Naive thymus-derived CD4-positive, alpha-beta T cell (primary cell): Measurements from ENCODE around the gene NXPE1. TPM values are rescaled to one million over a fixed set of nuclear protein-coding genes. Genes with fewer than 3 reads are reported as not detected.

Experiments used
- ATAC-seq: fragments of 150-1000 bp; cut with Tn5 transposase; 2 replicates; pipeline ENCODE4 v1.10.0; 2021; ENCODE audit warnings: mild to moderate bottlenecking, moderate library complexity
- CTCF ChIA-PET: fragments of 350-600 bp; sonication (Branson Sonifier 250); formaldehyde crosslinking; loops from one replicate; lab custom pipeline; 2021; ENCODE audit warnings: antibody characterized with exemption; lab: Charles Lee
- POLR2A ChIA-PET: fragments of 350-600 bp; sonication (Branson Sonifier 250); formaldehyde crosslinking; loops from one replicate; lab custom pipeline; 2021; ENCODE audit warnings: antibody characterized with exemption, inconsistent platforms; lab: Charles Lee
- DNase-seq, 9 donors: peaks; one replicate each; pipeline versions ENCODE4 v3.0.0 to v3.0.0-alpha.2; 2020 to 2022; ENCODE audit warnings: mixed read lengths in 1 of 9
- H3K27ac ChIP-seq: one replicate; pipeline ENCODE4 v1.7.0; 2013; ENCODE audit warnings: mild to moderate bottlenecking, low read depth, low read length, moderate library complexity
- H3K27me3 ChIP-seq, 2 donors: one replicate each; pipeline ENCODE4 v1.7.0; 2013; ENCODE audit warnings: low read length in 2 of 2, mild to moderate bottlenecking in 2 of 2, moderate library complexity in 2 of 2; ENCODE audit not compliant: control insufficient read depth in 2 of 2, insufficient read depth in 2 of 2
- H3K36me3 ChIP-seq, 3 experiments: 1 replicate in 2 of 3; 2 replicates in 1 of 3; pipeline ENCODE4 v1.7.0; 2013; ENCODE audit warnings: low read length in 3 of 3, mild to moderate bottlenecking in 3 of 3, moderate library complexity in 1 of 3; ENCODE audit not compliant: insufficient read depth in 3 of 3, control insufficient read depth in 2 of 3
- H3K4me1 ChIP-seq, 2 donors: one replicate each; pipeline ENCODE4 v1.7.0; 2013; ENCODE audit warnings: low read length in 2 of 2, mild to moderate bottlenecking in 2 of 2, moderate library complexity in 1 of 2; ENCODE audit not compliant: control insufficient read depth in 2 of 2, insufficient read depth in 2 of 2
- H3K4me3 ChIP-seq: 2 replicates; pipeline ENCODE4 v1.7.0; 2013; ENCODE audit warnings: mild to moderate bottlenecking, low read length
- H3K9me3 ChIP-seq, 3 experiments: 1 replicate in 2 of 3; 2 replicates in 1 of 3; pipeline ENCODE4 v1.7.0; 2013; ENCODE audit warnings: low read length in 3 of 3; ENCODE audit not compliant: control insufficient read depth in 2 of 3
- H3K27ac Mint-ChIP-seq, 9 donors: one replicate each; pipeline ENCODE4 v1.8.0; 2020 to 2022; ENCODE audit warnings: mixed read lengths in 9 of 9, mild to moderate bottlenecking in 8 of 9, moderate library complexity in 5 of 9, inconsistent platforms in 2 of 9
- H3K27me3 Mint-ChIP-seq, 5 donors: one replicate each; pipeline ENCODE4 v1.8.0; 2021 to 2022; ENCODE audit warnings: mixed read lengths in 5 of 5, mild to moderate bottlenecking in 1 of 5
- H3K36me3 Mint-ChIP-seq, 5 donors: one replicate each; pipeline ENCODE4 v1.8.0; 2020 to 2022; ENCODE audit warnings: mixed read lengths in 5 of 5, mild to moderate bottlenecking in 3 of 5, inconsistent platforms in 1 of 5
- H3K4me1 Mint-ChIP-seq, 7 donors: one replicate each; pipeline ENCODE4 v1.8.0; 2020 to 2022; ENCODE audit warnings: mixed read lengths in 7 of 7, mild to moderate bottlenecking in 3 of 7, inconsistent platforms in 1 of 7
- H3K4me3 Mint-ChIP-seq, 10 donors: one replicate each; pipeline ENCODE4 v1.8.0; 2020 to 2022; ENCODE audit warnings: mild to moderate bottlenecking in 10 of 10, mixed read lengths in 10 of 10, moderate library complexity in 6 of 10, inconsistent platforms in 2 of 10
- H3K9me3 Mint-ChIP-seq, 11 donors: one replicate each; pipeline ENCODE4 v1.8.0; 2020 to 2022; ENCODE audit warnings: mixed read lengths in 11 of 11, mild to moderate bottlenecking in 4 of 11, inconsistent platforms in 1 of 11, moderate library complexity in 1 of 11
- intact Hi-C, 2 donors: fragments of 100-400 bp; cut with micrococcal nuclease; formaldehyde crosslinking; loops; one replicate each; pipeline ENCODE4 v1.15.1; 2023
- polyA plus RNA-seq, 2 donors: library from polyadenylated mRNA; unstranded; fragments of 300-500 nt; fragmentation: Illumina TruSeq; gene quantifications; one replicate each; pipeline ENCODE4 v1.2.3, GENCODE V29; 2021
- total RNA-seq, 6 experiments: library from RNA in 5 of 6; stranded (reverse) in 5 of 6; gene quantifications; 1 replicate in 5 of 6; 2 replicates in 1 of 6; pipeline ENCODE4 v1.2.3 and lab custom pipeline; 2021 to 2026

Gene NXPE1
- total and polyA plus RNA-seq, 7 experiments from 2014 or later: not detected

DNA sequence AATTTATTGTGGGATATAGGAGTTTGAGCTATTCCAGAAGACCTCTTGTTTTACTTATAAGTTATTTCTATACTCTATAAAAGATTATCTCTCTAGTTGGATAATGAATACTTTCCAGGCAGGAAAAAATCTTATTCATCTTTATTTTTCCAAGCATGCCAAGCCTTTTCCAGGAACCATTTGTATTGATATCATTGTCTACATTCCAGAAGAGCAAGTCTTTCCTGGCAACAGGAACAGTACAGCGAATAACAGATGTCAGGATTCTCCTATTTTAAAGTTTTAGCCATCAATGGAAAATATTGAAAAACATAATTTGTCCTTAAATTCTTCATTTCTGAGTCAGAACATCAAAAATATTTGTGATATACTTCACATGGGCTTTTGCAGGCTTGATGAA is 5.2 kb upstream of the NXPE1 start:
- ATAC-seq: no peak
- Histone ChIP-seq H3K27me3 (no peaks in the 10 kb centered on the region), H3K27ac (no peak overlapping the region), H3K4me3 (no peak overlapping the region), H3K9me3 (no peaks in the 10 kb centered on the region), H3K4me1 (no peaks in the 10 kb centered on the region), H3K36me3 (no peaks in the 10 kb centered on the region)
- peaks cover 0 to 4% (median 0%) of the 10 kb centered on the region in 11 donors for H3K9me3 Mint-ChIP-seq
- H3K27ac Mint-ChIP-seq: no peak overlapping the region
- H3K4me1 Mint-ChIP-seq: no peaks in the 10 kb centered on the region
- peaks cover 0 to 4% (median 0%) of the 10 kb centered on the region in 5 donors for H3K36me3 Mint-ChIP-seq
- peaks cover 0 to 19% (median 5%) of the 10 kb centered on the region in 5 donors for H3K27me3 Mint-ChIP-seq
- ChIA-PET POLR2A (no interaction called here), CTCF (no interaction called here)
- no peak for DNase-seq
- intact Hi-C loops: no loop called here
- no peak overlapping the region for H3K4me3 Mint-ChIP-seq

DNA sequence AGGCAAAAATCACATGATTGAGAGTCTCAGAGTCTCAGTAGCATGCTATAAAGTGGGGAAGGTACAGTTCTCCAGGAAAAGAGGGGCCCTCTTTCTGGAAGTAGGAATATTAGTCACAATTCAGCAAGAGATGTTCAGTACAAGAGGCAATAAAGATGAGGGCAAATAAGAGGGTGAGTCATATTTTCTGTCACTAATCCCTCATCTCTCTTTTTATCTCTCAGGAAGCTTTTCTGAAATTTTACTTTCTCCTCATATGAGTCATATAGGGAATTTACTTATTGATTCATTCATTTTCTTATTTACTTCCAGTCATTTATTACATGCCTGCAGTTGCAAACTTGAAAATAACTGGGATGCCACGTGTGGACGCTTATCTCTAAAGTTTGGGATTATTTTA is 3.4 kb upstream of the NXPE1 start:
- ChIA-PET CTCF (no interaction called here), POLR2A (no interaction called here)
- Mint-ChIP-seq H3K4me1 (no peaks in the 10 kb centered on the region), H3K27ac (no peak overlapping the region), H3K4me3 (no peak overlapping the region), H3K9me3 (peaks cover 0 to 4% (median 0%) of the 10 kb centered on the region in 11 donors), H3K36me3 (peaks cover 0 to 4% (median 0%) of the 10 kb centered on the region in 5 donors), H3K27me3 (peaks cover 0 to 19% (median 2%) of the 10 kb centered on the region in 5 donors)
- H3K4me1 ChIP-seq: no peaks in the 10 kb centered on the region
- intact Hi-C loops: no loop called here
- no peaks in the 10 kb centered on the region for H3K9me3 ChIP-seq
- H3K27me3 ChIP-seq: no peaks in the 10 kb centered on the region
- no peaks in the 10 kb centered on the region for H3K36me3 ChIP-seq
- no peak for ATAC-seq
- no peak overlapping the region for H3K27ac ChIP-seq
- H3K4me3 ChIP-seq: no peak overlapping the region
- DNase-seq: no peak

DNA sequence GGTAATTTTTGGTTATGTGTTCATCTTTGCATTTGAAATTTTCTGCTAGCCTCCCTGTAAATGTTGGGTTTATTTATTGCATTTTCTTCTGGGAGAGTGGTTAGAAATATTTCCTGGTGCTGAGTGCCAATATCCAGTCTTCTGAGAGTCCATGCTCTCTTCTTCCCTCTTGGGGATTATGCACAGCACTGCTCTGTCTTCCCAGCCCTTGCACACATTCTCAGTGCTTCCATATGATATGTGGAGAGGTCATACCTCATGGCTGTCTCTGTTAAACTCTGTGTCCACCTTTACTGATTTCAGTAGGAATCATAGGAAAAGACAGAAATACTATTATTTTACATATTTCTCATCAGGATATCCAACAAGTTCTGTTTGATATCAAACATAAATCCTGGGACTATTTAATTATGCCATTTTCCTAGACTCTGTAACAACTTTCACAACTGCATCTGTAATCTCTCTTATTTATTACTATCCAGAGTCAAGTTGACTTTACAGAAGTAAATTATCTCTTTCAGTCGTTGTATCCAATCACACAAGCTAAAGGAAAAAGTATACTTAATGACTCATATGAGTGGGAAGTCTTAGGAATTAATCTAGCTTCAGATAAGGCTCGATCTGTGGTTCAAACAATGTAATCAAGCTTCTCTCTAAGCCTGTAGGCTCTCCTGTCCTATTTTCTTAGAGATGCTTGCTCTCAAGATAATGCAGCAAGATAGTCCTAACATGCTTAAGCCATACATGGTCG is 2.7 kb upstream of the NXPE1 start:
- ChIA-PET POLR2A (no interaction called here), CTCF (no interaction called here)
- peaks cover 0 to 4% (median 0%) of the 10 kb centered on the region in 11 donors for H3K9me3 Mint-ChIP-seq
- intact Hi-C loops: no loop called here
- peaks cover 0 to 19% (median 2%) of the 10 kb centered on the region in 5 donors for H3K27me3 Mint-ChIP-seq
- DNase-seq: no peak
- ATAC-seq: no peak
- H3K4me1 ChIP-seq: no peaks in the 10 kb centered on the region
- H3K36me3 Mint-ChIP-seq: peaks cover 0 to 4% (median 0%) of the 10 kb centered on the region in 5 donors
- no peaks in the 10 kb centered on the region for H3K4me1 Mint-ChIP-seq
- no peaks in the 10 kb centered on the region for H3K36me3 ChIP-seq
- no peak overlapping the region for H3K27ac Mint-ChIP-seq
- no peaks in the 10 kb centered on the region for H3K9me3 ChIP-seq
- H3K27me3 ChIP-seq: no peaks in the 10 kb centered on the region
- no peak overlapping the region for H3K27ac ChIP-seq
- H3K4me3 ChIP-seq: no peak overlapping the region
- H3K4me3 Mint-ChIP-seq: no peak overlapping the region

DNA sequence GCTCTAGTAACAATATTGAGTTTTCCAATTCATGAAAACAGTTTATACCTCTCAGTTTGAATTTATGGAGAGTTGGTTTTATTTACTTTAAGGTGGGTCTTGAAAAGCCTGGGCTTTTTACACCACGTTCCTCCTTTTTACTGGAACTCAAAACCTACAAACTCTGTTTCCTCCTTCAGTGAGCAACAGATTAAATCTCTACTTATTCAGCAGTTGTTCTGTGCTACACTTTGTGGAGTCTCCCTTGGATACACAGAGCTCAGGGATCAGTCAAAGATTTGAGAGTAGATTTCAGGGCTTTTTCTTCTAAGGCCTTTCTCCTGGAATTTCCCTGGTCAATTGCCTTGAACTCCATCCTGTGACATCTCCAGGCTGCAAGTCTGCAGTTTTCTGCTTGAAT is 3.5 kb downstream of the NXPE1 start:
- H3K27ac Mint-ChIP-seq: no peak overlapping the region
- no peaks in the 10 kb centered on the region for H3K9me3 ChIP-seq

DNA sequence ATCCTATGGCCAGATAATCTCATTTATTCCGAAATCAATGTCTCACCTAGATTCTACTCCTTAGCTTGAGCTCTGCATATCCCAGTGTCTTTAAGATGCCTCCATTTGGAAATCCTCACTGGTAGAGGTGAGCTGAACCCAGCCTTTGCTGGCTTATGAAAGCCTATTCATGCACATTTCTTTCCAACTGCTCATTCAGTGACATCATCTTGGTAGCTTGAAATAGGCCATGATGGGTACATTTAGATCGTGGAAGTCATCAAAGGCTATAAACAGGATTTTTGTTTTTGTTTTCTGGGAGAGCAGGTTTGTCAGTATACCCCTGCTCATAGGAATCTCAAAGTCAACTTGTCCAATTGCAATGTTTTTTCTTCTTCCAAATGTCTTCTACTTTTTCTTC is 6.0 kb downstream of the NXPE1 start:
- Histone ChIP-seq H3K9me3 (no peaks in the 10 kb centered on the region), H3K36me3 (no peaks in the 10 kb centered on the region), H3K27ac (no peak overlapping the region), H3K4me3 (no peak overlapping the region), H3K27me3 (no peaks in the 10 kb centered on the region), H3K4me1 (no peaks in the 10 kb centered on the region)
- CTCF ChIA-PET: no interaction called here
- no peak overlapping the region for H3K4me3 Mint-ChIP-seq
- H3K4me1 Mint-ChIP-seq: no peaks in the 10 kb centered on the region
- H3K27me3 Mint-ChIP-seq: peaks cover 0 to 3% (median 0%) of the 10 kb centered on the region in 5 donors
- POLR2A ChIA-PET: no interaction called here
- no peak for ATAC-seq
- no peaks in the 10 kb centered on the region for H3K36me3 Mint-ChIP-seq
- peaks cover 0 to 2% (median 0%) of the 10 kb centered on the region in 11 donors for H3K9me3 Mint-ChIP-seq
- no peak for DNase-seq
- intact Hi-C loops: no loop called here
- no peak overlapping the region for H3K27ac Mint-ChIP-seq

More for the DNA sequence above, 3.5 kb downstream of the NXPE1 start:
- ChIA-PET CTCF (no interaction called here), POLR2A (interaction anchor here (0.7 kb wide), 1 partner anchor 49 kb away, joined by 3 read pairs; no protein-coding TSS in a partner anchor)
- H3K27me3 ChIP-seq: no peaks in the 10 kb centered on the region
- H3K36me3 ChIP-seq: no peaks in the 10 kb centered on the region
- Mint-ChIP-seq H3K27me3 (peaks cover 0 to 3% (median 0%) of the 10 kb centered on the region in 5 donors), H3K36me3 (no peaks in the 10 kb centered on the region), H3K9me3 (peaks cover 0 to 2% (median 0%) of the 10 kb centered on the region in 11 donors), H3K4me3 (no peak overlapping the region), H3K4me1 (no peaks in the 10 kb centered on the region)
- H3K4me1 ChIP-seq: no peaks in the 10 kb centered on the region
- H3K27ac ChIP-seq: no peak overlapping the region
- DNase-seq: no peak
- no peak overlapping the region for H3K4me3 ChIP-seq
- intact Hi-C loops: no loop called here
- ATAC-seq: no peak

DNA sequence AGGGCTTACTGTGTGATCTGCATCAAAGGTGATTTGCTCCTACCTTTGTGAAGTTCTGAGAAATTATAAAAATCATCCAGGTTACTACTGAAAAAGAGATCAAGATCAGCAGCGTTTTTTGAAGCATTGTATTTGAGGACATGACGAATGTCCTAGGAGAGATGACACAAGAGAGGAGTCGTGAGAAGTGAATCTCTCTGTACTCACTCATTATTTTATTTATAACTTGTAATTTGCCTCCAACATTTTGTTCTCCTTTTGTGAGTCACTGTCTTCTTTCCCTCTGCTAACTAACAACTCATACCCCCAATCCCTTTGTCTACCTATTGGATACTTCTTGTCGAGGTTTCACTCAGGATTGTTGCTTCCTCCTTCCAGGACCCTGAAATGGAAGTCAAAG is 8.6 kb downstream of the NXPE1 start:
- ChIA-PET CTCF (no interaction called here), POLR2A (no interaction called here)
- H3K4me1 Mint-ChIP-seq: no peaks in the 10 kb centered on the region
- no peaks in the 10 kb centered on the region for H3K27me3 ChIP-seq
- H3K27ac Mint-ChIP-seq: no peak overlapping the region
- no peaks in the 10 kb centered on the region for H3K36me3 Mint-ChIP-seq
- H3K27me3 Mint-ChIP-seq: peaks cover 0 to 3% (median 0%) of the 10 kb centered on the region in 5 donors
- H3K27ac ChIP-seq: no peak overlapping the region
- no peaks in the 10 kb centered on the region for H3K4me1 ChIP-seq
- peaks cover 0 to 2% (median 0%) of the 10 kb centered on the region in 11 donors for H3K9me3 Mint-ChIP-seq
- H3K4me3 ChIP-seq: no peak overlapping the region
- DNase-seq: no peak
- H3K36me3 ChIP-seq: no peaks in the 10 kb centered on the region
- intact Hi-C loops: no loop called here
- no peaks in the 10 kb centered on the region for H3K9me3 ChIP-seq
- ATAC-seq: no peak
- no peak overlapping the region for H3K4me3 Mint-ChIP-seq

DNA sequence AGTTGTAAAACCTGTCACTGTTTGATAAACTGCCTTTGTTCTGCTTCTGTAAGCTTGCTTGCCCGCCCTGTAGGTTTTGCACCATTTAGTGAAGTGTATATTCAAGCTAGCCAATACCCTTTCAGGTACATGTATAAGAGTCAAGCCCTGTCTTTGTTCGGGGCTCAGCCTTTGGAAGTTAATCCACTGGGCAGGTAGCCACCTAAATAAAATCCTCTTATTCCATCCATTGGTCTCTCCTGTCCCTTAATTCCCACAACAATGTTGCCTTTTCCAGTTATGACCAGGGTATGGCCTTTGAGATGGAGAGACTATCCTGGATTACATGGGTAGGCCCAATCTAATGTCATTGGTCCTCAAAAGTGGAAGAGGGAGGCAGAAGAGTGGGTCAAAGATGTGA is 34.0 kb downstream of the NXPE1 start:
- CTCF ChIA-PET: no interaction called here
- Mint-ChIP-seq H3K4me3 (no peak overlapping the region), H3K36me3 (peaks cover 0 to 10% (median 8%) of the 10 kb centered on the region in 5 donors), H3K9me3 (peaks cover 0 to 35% (median 13%) of the 10 kb centered on the region in 11 donors), H3K4me1 (no peaks in the 10 kb centered on the region), H3K27me3 (peaks cover 0 to 13% (median 6%) of the 10 kb centered on the region in 5 donors), H3K27ac (no peak overlapping the region)
- no peak overlapping the region for H3K4me3 ChIP-seq
- peaks cover 0 to 10% (median 0%) of the 10 kb centered on the region in 3 experiments for H3K9me3 ChIP-seq
- POLR2A ChIA-PET: no interaction called here
- H3K27me3 ChIP-seq: no peaks in the 10 kb centered on the region
- H3K36me3 ChIP-seq: no peaks in the 10 kb centered on the region
- DNase-seq: no peak
- no peak for ATAC-seq
- no peak overlapping the region for H3K27ac ChIP-seq
- intact Hi-C loops: no loop called here
- H3K4me1 ChIP-seq: no peaks in the 10 kb centered on the region
